ENCODE data around the gene C6orf132.
A peak's percentile ranks its signal among the peaks of the same experiment; 100 is the strongest.
"Not testable (repeated sequence)": the region's sequence is repeated elsewhere in the genome, so short reads cannot be mapped to it uniquely, and the experiment has no call there.

C6orf132 gene

GRCh38 chr6:42153921-42154320 lies 11.5 kb upstream of the C6orf132 start:
- H3K27ac Mint-ChIP-seq, result no peak overlapping the region
- no peak overlapping the region for H3K4me3 Mint-ChIP-seq
- H3K9me3 Mint-ChIP-seq, result no peaks in the 10 kb centered on the region
- no peaks in the 10 kb centered on the region for H3K36me3 Mint-ChIP-seq (ENCODE audit: low read depth)
- H3K27me3 Mint-ChIP-seq, result no peaks in the 10 kb centered on the region
- H3K4me1 Mint-ChIP-seq (ENCODE audit: low read depth), result no peaks in the 10 kb centered on the region
- no peak for DNase-seq

- H3K27ac Mint-ChIP-seq; H3K4me1 Mint-ChIP-seq (ENCODE audit: low read depth); H3K4me3 Mint-ChIP-seq; H3K9me3 Mint-ChIP-seq; H3K27me3 Mint-ChIP-seq; H3K36me3 Mint-ChIP-seq (ENCODE audit: low read depth); DNase-seq: not testable (repeated sequence)
Measured at GRCh38 chr6:42152528-42153213, 10.3 kb upstream of the C6orf132 start.

- H3K27ac Mint-ChIP-seq, result no peak overlapping the region
Measured at GRCh38 chr6:42152024-42152423, 9.6 kb upstream of the C6orf132 start.

GRCh38 chr6:42150254-42150653 lies 7.8 kb upstream of the C6orf132 start:
- Mint-ChIP-seq H3K27ac (no peak overlapping the region), H3K4me3 (no peak overlapping the region), H3K9me3 (no peaks in the 10 kb centered on the region), H3K4me1 (ENCODE audit: low read depth) (no peaks in the 10 kb centered on the region), H3K27me3 (peaks cover 4% of the 10 kb centered on the region), H3K36me3 (ENCODE audit: low read depth) (no peaks in the 10 kb centered on the region)
- DNase-seq, result no peak

More at GRCh38 chr6:42152024-42152423, 9.6 kb upstream of the C6orf132 start:
- H3K4me3 Mint-ChIP-seq, result no peak overlapping the region
- no peaks in the 10 kb centered on the region for H3K36me3 Mint-ChIP-seq (ENCODE audit: low read depth)
- H3K4me1 Mint-ChIP-seq (ENCODE audit: low read depth), result no peaks in the 10 kb centered on the region
- H3K9me3 Mint-ChIP-seq, result no peaks in the 10 kb centered on the region
- no peak for DNase-seq
- no peaks in the 10 kb centered on the region for H3K27me3 Mint-ChIP-seq

GRCh38 chr6:42148058-42148457 lies 5.6 kb upstream of the C6orf132 start:
- no peaks in the 10 kb centered on the region for H3K36me3 Mint-ChIP-seq (ENCODE audit: low read depth)
- peaks cover 17% of the 10 kb centered on the region for H3K27me3 Mint-ChIP-seq
- H3K4me1 Mint-ChIP-seq (ENCODE audit: low read depth), result no peaks in the 10 kb centered on the region
- H3K27ac Mint-ChIP-seq, result no peak overlapping the region
- DNase-seq, result no peak
- no peak overlapping the region for H3K4me3 Mint-ChIP-seq
- H3K9me3 Mint-ChIP-seq, result no peaks in the 10 kb centered on the region

- Mint-ChIP-seq H3K36me3 (ENCODE audit: low read depth) (no peaks in the 10 kb centered on the region), H3K4me1 (ENCODE audit: low read depth) (peaks cover 3% of the 10 kb centered on the region), H3K27ac (no peak overlapping the region), H3K4me3 (no peak overlapping the region), H3K9me3 (no peaks in the 10 kb centered on the region), H3K27me3 (peaks cover 22% of the 10 kb centered on the region)
- DNase-seq, result no peak
Measured at GRCh38 chr6:42147138-42147562, 4.7 kb upstream of the C6orf132 start.

GRCh38 chr6:42141603-42142117 lies 760 bp downstream of the C6orf132 start:
- Mint-ChIP-seq H3K9me3 (no peaks in the 10 kb centered on the region), H3K4me1 (ENCODE audit: low read depth) (peaks cover 12% of the 10 kb centered on the region), H3K36me3 (ENCODE audit: low read depth) (no peaks in the 10 kb centered on the region), H3K27ac (no peak overlapping the region), H3K4me3 (no peak overlapping the region), H3K27me3 (peaks cover 46% of the 10 kb centered on the region)
- no peak for DNase-seq

- Mint-ChIP-seq H3K36me3 (ENCODE audit: low read depth) (no peaks in the 10 kb centered on the region), H3K27me3 (peaks cover 46% of the 10 kb centered on the region), H3K4me1 (ENCODE audit: low read depth) (peaks cover 16% of the 10 kb centered on the region), H3K9me3 (no peaks in the 10 kb centered on the region), H3K27ac (no peak overlapping the region), H3K4me3 (no peak overlapping the region)
- DNase-seq, result no peak
Measured at GRCh38 chr6:42140756-42141602, 1.4 kb downstream of the C6orf132 start.

GRCh38 chr6:42140032-42140431 lies 2.4 kb downstream of the C6orf132 start:
- H3K36me3 Mint-ChIP-seq (ENCODE audit: low read depth), result no peaks in the 10 kb centered on the region
- no peak overlapping the region for H3K27ac Mint-ChIP-seq
- no peak overlapping the region for H3K4me3 Mint-ChIP-seq
- H3K9me3 Mint-ChIP-seq, result no peaks in the 10 kb centered on the region
- H3K4me1 Mint-ChIP-seq (ENCODE audit: low read depth), result peaks cover 16% of the 10 kb centered on the region
- H3K27me3 Mint-ChIP-seq, result peaks cover 41% of the 10 kb centered on the region
- no peak for DNase-seq

GRCh38 chr6:42138630-42139619 lies 3.5 kb downstream of the C6orf132 start:
- H3K27ac Mint-ChIP-seq, result no peak overlapping the region
- no peaks in the 10 kb centered on the region for H3K36me3 Mint-ChIP-seq (ENCODE audit: low read depth)
- no peaks in the 10 kb centered on the region for H3K9me3 Mint-ChIP-seq
- peaks cover 16% of the 10 kb centered on the region for H3K4me1 Mint-ChIP-seq (ENCODE audit: low read depth)
- DNase-seq, result no peak
- H3K27me3 Mint-ChIP-seq, result peaks cover 37% of the 10 kb centered on the region
- no peak overlapping the region for H3K4me3 Mint-ChIP-seq

GRCh38 chr6:42138190-42138589 lies 4.2 kb downstream of the C6orf132 start:
- DNase-seq, result no peak
- Mint-ChIP-seq H3K4me3 (no peak overlapping the region), H3K4me1 (ENCODE audit: low read depth) (peaks cover 16% of the 10 kb centered on the region), H3K27me3 (peaks cover 30% of the 10 kb centered on the region), H3K36me3 (ENCODE audit: low read depth) (no peaks in the 10 kb centered on the region), H3K9me3 (no peaks in the 10 kb centered on the region), H3K27ac (no peak overlapping the region)

GRCh38 chr6:42137194-42137753 lies 5.1 kb downstream of the C6orf132 start:
- DNase-seq, result no peak
- Mint-ChIP-seq H3K27me3 (peaks cover 24% of the 10 kb centered on the region), H3K9me3 (no peaks in the 10 kb centered on the region), H3K4me1 (ENCODE audit: low read depth) (peaks cover 13% of the 10 kb centered on the region), H3K4me3 (no peak overlapping the region), H3K36me3 (ENCODE audit: low read depth) (no peaks in the 10 kb centered on the region), H3K27ac (peak overlapping the region; percentile 78)

- Mint-ChIP-seq H3K9me3 (no peaks in the 10 kb centered on the region), H3K4me1 (ENCODE audit: low read depth) (peaks cover 13% of the 10 kb centered on the region), H3K36me3 (ENCODE audit: low read depth) (no peaks in the 10 kb centered on the region), H3K27ac (peak overlapping the region; percentile 78), H3K27me3 (peaks cover 21% of the 10 kb centered on the region), H3K4me3 (no peak overlapping the region)
- peak; percentile 60 for DNase-seq
Measured at GRCh38 chr6:42136508-42137193, 5.8 kb downstream of the C6orf132 start.
